ENCODE results near the gene ERRFI1.

The ERRFI1 gene

DNA sequence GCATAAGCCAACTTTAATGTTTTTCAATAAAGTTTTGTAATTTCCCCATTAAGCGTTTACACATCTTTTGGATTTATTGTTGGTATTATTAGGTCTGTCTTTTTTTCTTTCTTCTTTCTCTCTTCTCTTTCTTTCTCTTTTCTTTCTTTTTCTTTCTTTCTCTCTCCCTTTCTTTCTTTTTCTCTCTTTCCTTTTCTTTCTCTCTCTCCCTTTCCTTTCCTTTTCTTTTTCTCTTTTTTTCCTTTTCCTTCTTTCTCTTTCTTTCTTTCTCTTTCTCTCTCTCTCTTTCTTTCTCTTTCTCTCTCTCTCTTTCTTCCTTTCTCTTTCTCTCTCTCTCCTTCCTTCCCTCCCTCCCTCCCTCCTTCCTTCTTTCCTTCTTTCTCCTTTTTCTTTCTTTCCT is 31.3 kb downstream of the ERRFI1 start:
- Mint-ChIP-seq H3K9me3 (peaks cover 3 to 11% of the 10 kb centered on the region in 2 donors), H3K27me3 (no peaks in the 10 kb centered on the region), H3K27ac (peak overlapping the region in 1 of 2 donors; percentile 68), H3K4me1 (ENCODE audit: low read depth in 2 of 2) (peaks cover 0 to 4% of the 10 kb centered on the region in 2 donors), H3K4me3 (no peak overlapping the region), H3K36me3 (ENCODE audit: insufficient read depth) (peaks cover 22% of the 10 kb centered on the region)
- ATAC-seq (replicated peaks) (no peak), DNase-seq (no peak)

DNA sequence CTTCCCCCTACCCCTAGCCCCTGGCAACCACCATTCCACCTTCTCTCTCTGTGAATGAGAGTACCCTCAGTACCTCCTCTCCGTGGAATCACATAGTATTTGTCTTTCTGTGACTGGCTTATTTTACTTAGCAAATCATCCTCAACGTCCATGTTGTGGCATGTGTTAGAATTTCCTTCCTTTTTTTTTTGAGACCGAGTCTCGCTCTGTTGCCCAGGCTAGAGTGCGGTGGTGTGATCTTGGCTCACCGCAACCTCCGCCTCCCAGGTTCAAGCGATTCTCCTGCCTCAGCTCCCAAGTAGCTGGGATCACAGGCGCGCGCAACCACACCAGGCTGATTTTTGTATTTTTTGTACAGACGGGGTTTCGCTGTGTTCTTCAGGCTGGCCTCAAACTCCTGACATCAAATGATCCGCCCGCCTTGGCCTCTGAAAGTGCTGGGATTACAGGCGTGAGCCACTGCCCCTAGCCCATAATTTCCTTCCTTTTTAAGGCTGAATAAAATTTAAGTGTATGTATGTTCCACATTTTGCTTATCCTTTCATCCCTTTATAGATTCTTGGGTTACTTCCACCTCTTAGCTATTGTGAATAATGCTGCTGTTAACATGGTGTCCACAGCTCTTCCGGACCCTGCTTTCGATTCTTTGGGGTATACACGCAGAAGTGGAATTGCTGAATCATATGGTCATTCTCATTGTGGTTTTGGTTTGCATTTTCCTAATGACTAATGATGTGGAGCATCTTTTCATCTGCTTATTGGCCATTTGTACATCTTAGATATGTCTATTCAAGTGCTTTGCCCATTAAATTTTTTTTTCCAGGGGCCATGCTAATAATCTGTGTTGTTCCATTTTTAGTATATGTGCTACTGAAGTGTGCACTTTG is 32.3 kb downstream of the ERRFI1 start:
- Mint-ChIP-seq H3K4me3 (no peak overlapping the region), H3K27me3 (no peaks in the 10 kb centered on the region), H3K36me3 (ENCODE audit: insufficient read depth) (peaks cover 18% of the 10 kb centered on the region), H3K4me1 (ENCODE audit: low read depth in 2 of 2) (peaks cover 0 to 4% of the 10 kb centered on the region in 2 donors), H3K9me3 (peaks cover 3 to 13% of the 10 kb centered on the region in 2 donors), H3K27ac (peak overlapping the region in 1 of 2 donors; percentile 77)
- no peak for DNase-seq
- ATAC-seq (replicated peaks), result no peak

DNA sequence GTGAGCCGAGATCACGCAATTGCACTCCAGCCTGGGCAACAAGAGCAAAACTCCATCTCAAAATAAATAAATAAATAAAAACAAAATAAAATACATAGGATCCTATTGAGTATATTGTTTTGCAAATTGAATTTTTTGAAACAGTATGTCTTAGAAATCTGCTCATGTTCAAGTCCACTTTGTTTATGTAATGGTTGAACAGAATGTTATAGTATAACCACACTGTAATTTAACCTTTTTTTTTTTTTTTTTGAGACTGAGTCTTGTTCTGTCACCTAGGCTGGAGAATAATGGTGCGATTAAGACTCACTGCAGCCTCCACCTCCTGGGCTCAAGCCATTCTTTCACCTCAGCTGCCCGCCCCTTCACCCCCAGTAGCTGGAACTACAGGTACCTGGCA is 33.2 kb downstream of the ERRFI1 start:
- ATAC-seq (replicated peaks), result no peak
- no peak for DNase-seq
- Mint-ChIP-seq H3K9me3 (peaks cover 3 to 13% of the 10 kb centered on the region in 2 donors), H3K27me3 (no peaks in the 10 kb centered on the region), H3K27ac (peak overlapping the region in 1 of 2 donors; percentile 77), H3K36me3 (ENCODE audit: insufficient read depth) (peaks cover 18% of the 10 kb centered on the region), H3K4me1 (ENCODE audit: low read depth in 2 of 2) (peaks cover 0 to 4% of the 10 kb centered on the region in 2 donors), H3K4me3 (no peak overlapping the region)

DNA sequence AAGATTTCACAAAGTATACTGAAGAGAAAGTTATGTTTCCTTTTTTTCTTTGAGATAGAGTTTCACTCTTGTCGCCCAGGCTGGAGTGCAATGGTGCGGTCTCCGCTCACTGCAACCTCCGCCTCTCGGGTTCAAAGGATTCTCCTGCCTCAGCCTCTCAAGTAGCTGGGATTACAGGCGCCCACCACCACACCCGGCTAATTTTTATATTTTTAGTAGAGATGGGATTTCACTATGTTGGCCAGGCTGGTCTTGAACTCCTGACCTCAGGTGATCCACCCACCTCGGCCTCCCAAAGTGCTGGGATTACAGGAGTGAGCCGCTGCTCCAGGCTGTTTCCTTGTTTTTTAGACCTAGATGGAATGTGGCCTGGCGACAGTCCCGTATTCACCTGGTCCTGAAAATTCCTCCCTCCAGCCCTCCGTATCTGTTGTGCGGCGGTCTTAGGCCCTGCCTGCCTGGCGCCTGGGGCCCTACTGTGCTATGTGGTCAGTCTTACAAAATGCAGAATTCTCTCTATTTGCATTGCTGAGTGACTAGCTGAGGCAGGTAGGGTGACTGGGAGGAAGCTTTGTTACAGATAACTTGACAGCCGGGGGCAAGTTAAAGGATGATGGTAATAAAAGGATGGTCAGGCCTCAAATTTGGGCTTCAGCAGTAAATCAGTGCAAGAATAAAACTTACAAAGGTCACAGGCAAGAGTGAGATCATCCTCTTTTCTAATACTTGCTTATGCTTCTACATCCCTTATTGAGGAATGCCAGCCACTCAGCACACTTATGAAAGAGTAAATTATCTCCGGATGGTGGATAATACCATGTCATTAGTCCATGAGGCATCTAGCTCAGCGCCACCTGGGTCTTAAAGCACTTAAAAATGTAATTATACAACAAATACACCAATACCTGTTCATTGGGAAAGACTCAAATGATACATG is 34.3 kb downstream of the ERRFI1 start:
- Mint-ChIP-seq H3K4me1 (ENCODE audit: low read depth in 2 of 2) (peaks cover 0 to 4% of the 10 kb centered on the region in 2 donors), H3K27me3 (no peaks in the 10 kb centered on the region), H3K4me3 (no peak overlapping the region), H3K27ac (no peak overlapping the region), H3K36me3 (ENCODE audit: insufficient read depth) (peaks cover 24% of the 10 kb centered on the region), H3K9me3 (peaks cover 3 to 13% of the 10 kb centered on the region in 2 donors)
- no peak for DNase-seq
- ATAC-seq (replicated peaks), result no peak

DNA sequence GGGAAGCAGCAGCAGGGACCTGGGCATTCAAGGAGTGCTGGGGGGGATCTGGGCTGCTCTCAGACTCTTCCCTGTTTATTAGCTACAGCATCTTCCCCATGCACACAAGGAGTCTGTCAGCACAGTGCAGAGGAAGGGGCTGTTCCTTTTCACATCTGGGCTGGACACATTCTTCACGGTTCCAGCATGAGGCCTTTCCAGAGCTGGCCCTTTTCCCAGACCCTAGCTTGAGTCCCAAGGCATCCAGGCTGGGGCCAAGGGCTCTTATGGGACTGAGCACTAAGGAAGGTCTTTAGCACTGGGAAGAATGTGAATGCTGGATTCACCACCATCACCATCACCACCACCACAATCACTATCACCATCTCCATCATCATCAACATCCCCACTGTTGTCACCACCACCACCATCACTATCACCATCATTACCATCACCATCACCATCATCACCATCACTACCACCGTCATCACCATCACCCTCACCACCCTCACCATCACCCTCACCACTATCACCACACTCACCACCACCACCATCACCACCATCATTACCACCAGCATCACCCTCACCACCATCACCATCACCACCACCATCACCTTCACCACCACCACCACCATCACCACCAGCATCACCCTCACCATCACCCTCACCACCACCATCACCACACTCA is 36.2 kb downstream of the ERRFI1 start:
- peaks cover 36% of the 10 kb centered on the region for H3K36me3 Mint-ChIP-seq (ENCODE audit: insufficient read depth)
- ATAC-seq (replicated peaks), result peak; percentile 44
- peaks cover 0 to 4% of the 10 kb centered on the region in 2 donors for H3K4me1 Mint-ChIP-seq (ENCODE audit: low read depth in 2 of 2)
- no peak for DNase-seq
- H3K4me3 Mint-ChIP-seq, result peak overlapping the region in 1 of 2 donors; percentile 39
- H3K27me3 Mint-ChIP-seq, result no peaks in the 10 kb centered on the region
- H3K27ac Mint-ChIP-seq, result peak overlapping the region; percentile 76 to 87
- peaks cover 3 to 13% of the 10 kb centered on the region in 2 donors for H3K9me3 Mint-ChIP-seq

DNA sequence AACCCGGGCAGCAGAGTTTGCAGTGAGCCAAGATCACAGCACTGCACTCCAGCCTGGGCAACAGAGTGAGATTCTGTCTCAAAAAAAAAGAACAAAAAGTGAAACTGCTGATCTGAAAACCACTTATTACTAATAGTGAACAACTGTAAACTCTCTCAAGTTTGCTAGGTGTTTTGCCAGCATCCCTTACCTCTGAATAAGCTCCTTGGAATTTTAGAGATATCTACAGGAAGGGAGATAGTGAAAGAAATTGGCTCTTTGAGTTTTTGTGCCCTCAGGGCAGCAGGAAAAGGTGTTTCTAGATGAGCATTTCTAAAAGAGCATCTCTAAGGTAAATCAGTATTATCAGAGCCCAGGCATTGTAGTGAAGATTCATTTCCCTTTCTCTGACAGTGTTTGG is 37.5 kb downstream of the ERRFI1 start:
- peaks cover 1 to 5% of the 10 kb centered on the region in 2 donors for H3K4me1 Mint-ChIP-seq (ENCODE audit: low read depth in 2 of 2)
- no peaks in the 10 kb centered on the region for H3K27me3 Mint-ChIP-seq
- H3K36me3 Mint-ChIP-seq (ENCODE audit: insufficient read depth), result peaks cover 43% of the 10 kb centered on the region
- no peak overlapping the region for H3K4me3 Mint-ChIP-seq
- H3K27ac Mint-ChIP-seq, result no peak overlapping the region
- ATAC-seq (replicated peaks) (no peak), DNase-seq (no peak)
- H3K9me3 Mint-ChIP-seq, result peaks cover 3 to 13% of the 10 kb centered on the region in 2 donors

DNA sequence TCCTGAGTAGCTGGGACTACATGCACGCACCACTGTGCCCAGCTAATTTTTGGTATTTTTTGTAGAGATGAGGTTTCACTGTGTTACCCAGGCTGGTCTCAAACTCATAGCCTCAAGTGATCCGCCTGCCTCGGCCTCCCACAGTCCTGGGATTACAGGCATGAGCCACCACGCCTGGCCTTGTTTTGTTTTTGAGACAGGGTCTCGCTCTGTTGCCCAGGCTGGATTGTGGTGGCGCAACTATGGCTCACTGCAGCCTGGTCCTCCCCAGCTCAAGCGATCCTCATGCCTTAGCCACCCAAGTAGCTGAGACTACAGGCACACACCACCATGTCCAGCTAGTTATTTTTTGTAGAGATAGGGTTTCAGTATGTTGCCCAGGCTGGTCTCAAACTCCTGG is 38.6 kb downstream of the ERRFI1 start:
- ATAC-seq (replicated peaks) (no peak), DNase-seq (no peak)
- H3K27me3 Mint-ChIP-seq, result no peaks in the 10 kb centered on the region
- no peak overlapping the region for H3K27ac Mint-ChIP-seq
- H3K4me3 Mint-ChIP-seq, result no peak overlapping the region
- H3K36me3 Mint-ChIP-seq (ENCODE audit: insufficient read depth), result peaks cover 50% of the 10 kb centered on the region
- peaks cover 2 to 7% of the 10 kb centered on the region in 2 donors for H3K4me1 Mint-ChIP-seq (ENCODE audit: low read depth in 2 of 2)
- peaks cover 3 to 13% of the 10 kb centered on the region in 2 donors for H3K9me3 Mint-ChIP-seq

DNA sequence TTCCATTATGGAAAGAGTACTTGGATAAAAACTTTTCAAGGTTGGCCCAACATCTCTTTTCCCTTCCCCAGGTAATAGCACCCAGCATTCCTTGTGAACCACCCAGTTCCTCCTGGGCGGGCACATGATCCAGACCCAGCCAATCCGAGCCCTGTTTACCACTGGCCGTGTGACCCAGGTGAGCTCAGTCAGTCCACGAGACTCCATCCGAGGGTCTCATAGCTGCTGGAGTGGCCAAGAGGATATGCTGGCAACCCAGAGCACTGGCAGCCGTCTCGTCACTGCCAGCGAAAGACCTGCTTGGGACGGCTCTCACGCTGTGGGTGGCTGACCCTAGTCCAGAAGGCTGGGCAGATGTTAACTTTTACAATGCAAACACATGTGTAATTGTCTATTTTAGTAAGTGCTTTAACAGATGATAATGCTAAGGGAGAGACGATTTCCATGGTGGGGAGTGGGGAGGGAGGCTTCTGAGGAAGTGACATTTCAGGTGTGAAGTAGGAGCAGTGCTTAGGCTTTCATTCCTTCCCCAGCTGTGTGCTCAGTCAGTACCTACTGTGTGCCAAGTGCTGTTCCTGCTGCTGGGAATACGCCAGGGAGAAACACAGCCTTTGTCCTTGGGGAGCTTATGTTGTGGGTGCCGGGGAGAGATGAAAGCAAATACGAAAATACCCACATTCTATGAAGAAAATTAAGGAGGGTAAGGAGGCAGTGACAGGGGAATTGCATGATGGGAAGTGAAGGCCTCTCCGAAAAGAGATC is 40.1 kb downstream of the ERRFI1 start:
- ATAC-seq (replicated peaks) (no peak), DNase-seq (no peak)
- peaks cover 6 to 12% of the 10 kb centered on the region in 2 donors for H3K4me1 Mint-ChIP-seq (ENCODE audit: low read depth in 2 of 2)
- no peaks in the 10 kb centered on the region for H3K27me3 Mint-ChIP-seq
- no peak overlapping the region for H3K4me3 Mint-ChIP-seq
- peak overlapping the region; percentile 4 to 30 for H3K27ac Mint-ChIP-seq
- peaks cover 53% of the 10 kb centered on the region for H3K36me3 Mint-ChIP-seq (ENCODE audit: insufficient read depth)
- H3K9me3 Mint-ChIP-seq, result peaks cover 3 to 13% of the 10 kb centered on the region in 2 donors

DNA sequence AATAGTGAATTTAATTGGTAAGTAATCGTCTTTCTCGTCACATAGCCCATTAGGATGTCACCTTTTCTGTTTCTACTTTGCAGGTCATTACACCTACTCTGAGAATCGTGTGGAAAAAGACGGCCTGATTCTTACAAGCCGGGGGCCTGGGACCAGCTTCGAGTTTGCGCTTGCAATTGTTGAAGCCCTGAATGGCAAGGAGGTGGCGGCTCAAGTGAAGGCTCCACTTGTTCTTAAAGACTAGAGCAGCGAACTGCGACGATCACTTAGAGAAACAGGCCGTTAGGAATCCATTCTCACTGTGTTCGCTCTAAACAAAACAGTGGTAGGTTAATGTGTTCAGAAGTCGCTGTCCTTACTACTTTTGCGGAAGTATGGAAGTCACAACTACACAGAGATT is 41.3 kb downstream of the ERRFI1 start:
- DNase-seq, result no peak
- no peak for ATAC-seq (replicated peaks)
- Mint-ChIP-seq H3K9me3 (peaks cover 0 to 2% of the 10 kb centered on the region in 2 donors), H3K4me1 (ENCODE audit: low read depth in 2 of 2) (peaks cover 6 to 12% of the 10 kb centered on the region in 2 donors), H3K36me3 (ENCODE audit: insufficient read depth) (peaks cover 53% of the 10 kb centered on the region), H3K27ac (no peak overlapping the region), H3K4me3 (no peak overlapping the region), H3K27me3 (no peaks in the 10 kb centered on the region)

DNA sequence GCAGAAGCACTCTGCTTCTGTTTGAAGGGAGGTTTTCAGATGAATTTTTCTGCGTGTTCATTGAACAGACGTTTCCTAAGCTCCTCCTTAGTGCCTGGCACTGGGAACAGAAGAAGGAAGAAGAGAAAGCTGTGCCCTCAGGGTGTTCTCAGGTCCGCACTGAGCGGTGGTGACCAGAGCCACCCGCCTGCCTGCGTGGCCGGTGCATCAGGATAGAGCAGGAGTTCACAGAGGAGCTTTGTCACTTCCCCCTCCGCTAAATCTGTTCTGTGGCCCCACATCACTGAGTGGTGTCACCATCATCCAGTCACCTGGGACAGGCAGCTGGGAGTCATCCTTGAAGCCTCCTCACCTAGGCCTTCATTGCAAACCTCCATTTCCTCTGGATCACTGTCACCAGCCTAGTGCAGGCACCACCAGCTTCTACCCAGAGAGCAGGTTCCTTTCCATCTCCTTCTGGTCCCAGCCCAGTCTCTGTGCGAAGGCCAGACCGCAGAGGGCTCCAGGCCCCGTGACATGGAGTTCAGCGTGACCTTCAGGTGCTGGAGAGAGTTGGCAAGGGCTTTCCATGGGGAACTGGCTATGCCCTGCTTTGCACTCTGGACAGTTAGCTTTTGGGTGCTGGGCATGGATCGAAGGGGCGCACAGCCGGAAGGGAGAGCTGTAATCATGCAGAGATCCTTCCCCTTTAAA is 42.9 kb downstream of the ERRFI1 start:
- Mint-ChIP-seq H3K9me3 (no peaks in the 10 kb centered on the region), H3K4me1 (ENCODE audit: low read depth in 2 of 2) (peaks cover 6 to 17% of the 10 kb centered on the region in 2 donors), H3K4me3 (no peak overlapping the region), H3K27me3 (no peaks in the 10 kb centered on the region), H3K27ac (peak overlapping the region; percentile 51 to 66), H3K36me3 (ENCODE audit: insufficient read depth) (peaks cover 69% of the 10 kb centered on the region)
- DNase-seq, result no peak
- ATAC-seq (replicated peaks), result no peak

DNA sequence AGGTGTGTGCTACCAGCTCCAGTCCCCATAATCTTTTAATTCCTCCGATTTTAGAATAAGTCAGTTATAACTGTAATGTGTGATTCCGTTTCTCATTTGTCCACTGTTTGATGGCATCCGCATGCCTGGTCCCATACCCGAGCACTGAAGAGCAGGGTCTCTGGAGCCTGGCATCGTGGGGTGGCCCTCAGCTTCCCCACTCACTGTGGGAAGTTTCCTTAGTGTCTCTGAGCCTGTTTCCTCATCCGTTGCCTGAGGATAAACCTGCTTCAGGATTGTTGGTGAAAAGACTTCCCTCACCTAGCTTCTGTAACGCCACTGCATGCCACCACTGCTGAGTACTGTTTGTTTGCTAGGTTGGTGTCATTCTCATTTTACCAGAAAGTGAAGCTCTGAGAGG is 45.1 kb downstream of the ERRFI1 start:
- H3K27ac Mint-ChIP-seq, result no peak overlapping the region
- no peak for DNase-seq
- no peaks in the 10 kb centered on the region for H3K9me3 Mint-ChIP-seq
- no peaks in the 10 kb centered on the region for H3K27me3 Mint-ChIP-seq
- H3K4me1 Mint-ChIP-seq (ENCODE audit: low read depth in 2 of 2), result peaks cover 6 to 17% of the 10 kb centered on the region in 2 donors
- no peak overlapping the region for H3K4me3 Mint-ChIP-seq
- peaks cover 78% of the 10 kb centered on the region for H3K36me3 Mint-ChIP-seq (ENCODE audit: insufficient read depth)
- no peak for ATAC-seq (replicated peaks)

DNA sequence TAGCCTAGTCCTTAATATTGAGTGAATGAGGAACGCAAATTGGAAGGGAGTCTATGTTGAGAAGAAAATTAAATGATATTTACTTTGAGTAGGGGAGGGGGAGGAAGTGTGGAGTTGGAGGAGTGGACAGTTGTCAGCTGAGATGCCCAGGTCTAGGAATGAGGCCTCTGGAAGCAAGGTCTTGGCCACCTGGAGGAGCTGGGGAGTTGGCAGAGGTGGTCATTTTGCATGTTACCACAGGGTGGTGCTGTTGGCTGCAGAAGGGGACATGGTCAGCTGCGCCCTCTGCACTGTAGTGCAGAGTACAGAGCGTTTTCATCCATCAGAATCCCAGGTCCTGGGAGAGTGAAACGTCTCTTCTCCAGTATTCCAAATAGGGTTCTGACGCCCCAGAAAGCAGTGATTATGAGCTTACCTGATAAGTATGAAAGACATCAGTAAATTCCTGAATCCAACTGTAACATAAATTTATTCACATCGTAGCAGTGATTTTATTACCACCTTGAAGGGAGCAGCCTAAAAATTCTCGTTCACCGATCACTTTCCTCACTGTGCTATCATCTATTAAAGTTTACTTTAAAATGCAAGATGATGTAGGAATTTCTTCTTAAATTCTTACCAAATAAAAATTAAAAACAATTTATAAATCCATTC is 50.8 kb downstream of the ERRFI1 start:
- Mint-ChIP-seq H3K27ac (peak overlapping the region; percentile 22 to 56), H3K36me3 (ENCODE audit: insufficient read depth) (peaks cover 69% of the 10 kb centered on the region), H3K27me3 (no peaks in the 10 kb centered on the region), H3K4me3 (no peak overlapping the region), H3K4me1 (ENCODE audit: low read depth in 2 of 2) (peaks cover 5 to 12% of the 10 kb centered on the region in 2 donors), H3K9me3 (no peaks in the 10 kb centered on the region)
- ATAC-seq (replicated peaks) (peak; percentile 64), DNase-seq (peak in 1 of 3 experiments; percentile 16)
